ENCODE measurements around the gene PDE3A.

Gene PDE3A

DNA sequence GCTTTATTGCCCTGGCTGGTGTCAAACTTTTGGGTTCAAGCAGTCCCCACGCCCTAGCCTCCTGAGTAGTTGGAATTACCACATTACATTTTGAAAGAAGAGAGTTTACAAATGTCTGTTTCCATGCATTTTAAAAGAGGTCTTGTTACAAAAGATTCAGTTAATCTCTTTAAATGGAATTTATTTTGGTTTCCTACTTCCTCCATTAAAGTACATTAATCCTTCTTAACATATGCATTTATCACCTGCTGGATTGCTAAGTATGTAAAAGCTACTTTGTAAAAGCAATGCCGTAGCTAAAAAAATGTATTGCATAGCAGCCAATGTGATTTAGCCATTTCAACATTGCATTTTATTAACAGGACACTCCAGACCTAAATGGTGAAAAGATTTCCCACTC is 80.4 kb downstream of the PDE3A start:
- Histone ChIP-seq H3K27ac (no peak overlapping the region; the same call in 1 of the 2 replicates), H3K9me3 (ENCODE audit: low read depth, low read length) (no peaks in the 10 kb centered on the region), H3K36me3 (ENCODE audit: insufficient read depth, low read length) (no peaks in the 10 kb centered on the region), H3K9ac (ENCODE audit: insufficient read length) (no peak overlapping the region), H3K4me3 (no peak overlapping the region)
- TF ChIP-seq POLR2AphosphoS5 (IDR thresholded peaks at IDR 0.05; ENCODE audit: borderline replicate concordance, low read depth, low read length), result no peak
- DNase-seq (ENCODE audit: low read depth, low spot score), result no peak

DNA sequence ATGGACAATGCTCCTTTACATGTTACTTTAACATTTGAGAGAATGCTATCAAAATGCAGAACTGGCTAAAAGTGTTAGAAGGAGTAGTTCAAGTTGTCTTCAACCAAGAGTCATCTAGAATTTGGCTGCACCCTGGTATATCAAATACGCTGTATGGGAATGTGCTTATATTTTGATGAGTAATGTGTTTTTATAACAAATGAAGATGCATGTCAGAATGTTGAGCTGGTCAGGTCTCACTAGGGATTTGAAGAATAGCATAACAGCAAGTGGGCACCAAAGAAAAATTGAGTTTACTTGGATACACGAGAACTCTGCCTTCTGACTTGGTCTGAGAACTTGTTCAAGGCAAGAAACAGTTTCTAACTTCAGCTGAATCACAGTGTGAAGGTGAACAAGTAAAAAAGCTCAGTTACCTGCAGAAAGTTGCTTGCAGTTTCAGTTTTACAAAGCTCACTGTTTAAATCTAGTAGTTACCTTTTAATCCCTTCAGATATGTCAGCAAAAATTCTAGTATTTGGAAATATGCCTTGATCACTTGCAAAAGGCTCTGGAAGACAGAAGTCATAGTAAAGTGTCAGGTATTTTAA is 82.3 kb downstream of the PDE3A start:
- no peak for TF ChIP-seq FOXP2 (optimal IDR thresholded peaks at IDR 0.05; ENCODE audit: control extremely low read depth, extremely low read length, insufficient read depth)
- no peak for TF ChIP-seq POLR2AphosphoS5 (IDR thresholded peaks at IDR 0.05; ENCODE audit: borderline replicate concordance, low read depth, low read length)
- no peak for TF ChIP-seq EZH2 (IDR thresholded peaks at IDR 0.05)
- Histone ChIP-seq H3K9ac (ENCODE audit: insufficient read length) (no peak overlapping the region), H3K27ac (no peak overlapping the region), H3K36me3 (ENCODE audit: insufficient read depth, low read length) (no peaks in the 10 kb centered on the region), H3K4me3 (no peak overlapping the region), H3K9me3 (ENCODE audit: low read depth, low read length) (no peaks in the 10 kb centered on the region)
- DNase-seq (ENCODE audit: low read depth, low spot score), result no peak

DNA sequence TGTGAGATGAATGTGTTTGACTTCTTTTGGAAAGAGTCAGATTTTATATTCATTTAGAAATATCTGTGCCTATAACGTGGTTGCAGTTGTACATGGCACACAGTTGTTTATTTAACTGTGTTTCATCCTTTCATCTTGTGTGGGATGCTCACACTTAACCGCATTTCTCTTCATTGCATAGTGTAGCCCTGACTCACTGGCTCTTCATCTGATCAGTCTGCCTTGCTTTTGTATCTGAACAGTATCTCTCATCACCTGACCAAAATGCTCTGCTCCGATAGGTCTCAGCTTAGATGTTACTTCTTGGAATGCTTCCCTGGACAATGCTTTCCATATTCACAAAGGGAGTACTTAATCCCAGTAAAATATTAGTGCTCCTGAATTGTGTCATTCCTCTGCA is 83.4 kb downstream of the PDE3A start:
- DNase-seq (ENCODE audit: low read depth, low spot score), result no peak
- H3K4me3 ChIP-seq, result no peak overlapping the region
- no peak for TF ChIP-seq FOXP2 (optimal IDR thresholded peaks at IDR 0.05; ENCODE audit: control extremely low read depth, extremely low read length, insufficient read depth)
- no peak for TF ChIP-seq POLR2AphosphoS5 (IDR thresholded peaks at IDR 0.05; ENCODE audit: borderline replicate concordance, low read depth, low read length)
- no peak for TF ChIP-seq EZH2 (IDR thresholded peaks at IDR 0.05)
- H3K36me3 ChIP-seq (ENCODE audit: insufficient read depth, low read length), result no peaks in the 10 kb centered on the region
- H3K9ac ChIP-seq (ENCODE audit: insufficient read length), result no peak overlapping the region
- no peaks in the 10 kb centered on the region for H3K9me3 ChIP-seq (ENCODE audit: low read depth, low read length)
- no peak overlapping the region for H3K27ac ChIP-seq

DNA sequence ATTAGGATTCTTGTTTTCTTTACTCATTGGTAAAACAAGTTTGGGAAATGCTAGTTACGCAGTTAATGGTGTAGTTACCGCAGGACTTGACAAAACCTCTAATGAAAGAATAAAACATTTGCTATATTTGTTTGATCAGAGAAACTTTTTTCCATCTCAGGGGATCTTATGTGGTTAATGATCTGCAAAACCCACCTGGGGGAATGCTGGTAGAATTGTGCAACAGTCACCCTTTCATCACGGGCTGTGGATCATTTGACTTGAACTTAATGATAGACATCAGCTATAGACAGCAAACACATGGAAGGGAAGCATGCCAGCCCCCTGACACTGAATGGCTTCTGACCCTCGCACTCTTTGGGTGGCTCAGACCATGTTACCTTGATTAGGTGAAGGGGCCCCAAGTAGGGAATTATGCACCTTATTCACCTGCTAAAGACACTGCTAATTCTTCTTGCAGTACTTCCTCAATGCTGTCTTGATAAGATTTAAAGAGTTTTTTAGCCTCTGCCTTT is 84.2 kb downstream of the PDE3A start:
- no peak overlapping the region for H3K4me3 ChIP-seq
- no peak overlapping the region for H3K9ac ChIP-seq (ENCODE audit: insufficient read length)
- H3K36me3 ChIP-seq (ENCODE audit: insufficient read depth, low read length), result no peaks in the 10 kb centered on the region
- H3K9me3 ChIP-seq (ENCODE audit: low read depth, low read length), result no peaks in the 10 kb centered on the region
- DNase-seq (ENCODE audit: low read depth, low spot score), result no peak
- TF ChIP-seq POLR2AphosphoS5 (IDR thresholded peaks at IDR 0.05; ENCODE audit: borderline replicate concordance, low read depth, low read length) (no peak), FOXP2 (optimal IDR thresholded peaks at IDR 0.05; ENCODE audit: control extremely low read depth, extremely low read length, insufficient read depth) (no peak), EZH2 (IDR thresholded peaks at IDR 0.05) (no peak)
- H3K27ac ChIP-seq, result no peak overlapping the region

DNA sequence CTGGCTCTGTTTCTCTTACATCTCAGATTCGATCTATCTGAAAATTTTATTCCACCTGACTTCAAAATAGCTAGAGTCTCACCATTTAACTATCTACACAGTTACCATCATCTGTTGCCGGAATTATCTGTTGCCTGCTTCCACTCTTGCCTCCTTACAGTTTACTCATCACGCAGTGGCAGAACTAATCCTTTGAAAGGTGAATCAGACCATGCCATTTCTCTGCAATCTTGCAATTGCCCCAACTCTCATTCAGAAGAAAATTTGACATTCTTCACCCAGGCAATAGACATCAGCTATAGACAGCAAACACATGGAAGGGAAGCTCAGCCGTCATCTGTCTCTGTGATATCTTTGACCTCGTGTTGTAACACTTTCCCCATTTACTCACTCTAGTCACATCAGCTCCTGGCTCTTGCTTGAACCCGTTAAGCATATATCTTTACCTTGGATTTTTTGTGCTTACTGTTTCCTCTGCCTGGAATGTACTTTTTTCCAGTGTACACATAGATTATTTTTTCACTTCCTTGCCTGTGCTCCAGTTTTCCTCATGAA is 85.5 kb downstream of the PDE3A start:
- TF ChIP-seq POLR2AphosphoS5 (IDR thresholded peaks at IDR 0.05; ENCODE audit: borderline replicate concordance, low read depth, low read length) (no peak), FOXP2 (optimal IDR thresholded peaks at IDR 0.05; ENCODE audit: control extremely low read depth, extremely low read length, insufficient read depth) (no peak), EZH2 (IDR thresholded peaks at IDR 0.05) (no peak)
- H3K36me3 ChIP-seq (ENCODE audit: insufficient read depth, low read length), result no peaks in the 10 kb centered on the region
- H3K27ac ChIP-seq, result no peak overlapping the region
- no peaks in the 10 kb centered on the region for H3K9me3 ChIP-seq (ENCODE audit: low read depth, low read length)
- no peak overlapping the region for H3K9ac ChIP-seq (ENCODE audit: insufficient read length)
- H3K4me3 ChIP-seq, result no peak overlapping the region
- no peak for DNase-seq (ENCODE audit: low read depth, low spot score)

DNA sequence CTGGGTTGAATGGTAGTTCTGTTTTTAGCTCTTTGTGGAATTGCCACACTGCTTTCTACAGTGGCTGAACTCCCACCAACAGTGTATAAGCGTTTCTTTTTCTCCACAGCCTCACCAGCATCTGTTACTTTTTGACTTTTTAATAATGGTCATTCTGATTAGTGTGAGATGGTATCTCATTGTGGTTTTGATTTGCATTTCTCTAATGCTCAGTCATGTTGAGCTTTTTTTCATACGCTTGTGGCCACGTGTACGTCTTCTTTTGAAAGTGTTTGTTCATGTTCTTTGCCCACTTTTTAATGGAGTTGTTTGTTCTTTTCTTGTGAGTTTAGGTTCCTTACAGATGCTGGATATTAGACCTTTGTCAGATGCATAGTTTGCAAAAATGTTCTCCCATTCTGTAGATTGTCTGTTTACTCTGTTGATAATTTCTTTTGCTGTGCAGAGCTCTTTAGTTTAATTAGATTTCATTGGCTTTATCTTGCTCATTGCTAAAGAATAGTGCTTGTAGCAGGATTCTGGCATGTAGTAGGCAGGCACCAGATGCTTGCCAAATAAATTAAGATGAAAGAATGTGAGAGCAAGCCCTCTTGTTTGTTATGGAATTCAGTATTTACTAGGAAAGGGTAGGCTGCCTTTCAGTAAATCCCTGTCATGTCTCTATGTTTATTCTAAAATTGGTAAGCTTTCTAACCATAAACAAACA is 86.8 kb downstream of the PDE3A start:
- Histone ChIP-seq H3K36me3 (ENCODE audit: insufficient read depth, low read length) (no peaks in the 10 kb centered on the region), H3K27ac (no peak overlapping the region), H3K9me3 (ENCODE audit: low read depth, low read length) (no peaks in the 10 kb centered on the region), H3K4me3 (no peak overlapping the region), H3K9ac (ENCODE audit: insufficient read length) (no peak overlapping the region)
- no peak for TF ChIP-seq POLR2AphosphoS5 (IDR thresholded peaks at IDR 0.05; ENCODE audit: borderline replicate concordance, low read depth, low read length)
- TF ChIP-seq EZH2 (IDR thresholded peaks at IDR 0.05), result no peak
- no peak for TF ChIP-seq FOXP2 (optimal IDR thresholded peaks at IDR 0.05; ENCODE audit: control extremely low read depth, extremely low read length, insufficient read depth)
- DNase-seq (ENCODE audit: low read depth, low spot score), result no peak

DNA sequence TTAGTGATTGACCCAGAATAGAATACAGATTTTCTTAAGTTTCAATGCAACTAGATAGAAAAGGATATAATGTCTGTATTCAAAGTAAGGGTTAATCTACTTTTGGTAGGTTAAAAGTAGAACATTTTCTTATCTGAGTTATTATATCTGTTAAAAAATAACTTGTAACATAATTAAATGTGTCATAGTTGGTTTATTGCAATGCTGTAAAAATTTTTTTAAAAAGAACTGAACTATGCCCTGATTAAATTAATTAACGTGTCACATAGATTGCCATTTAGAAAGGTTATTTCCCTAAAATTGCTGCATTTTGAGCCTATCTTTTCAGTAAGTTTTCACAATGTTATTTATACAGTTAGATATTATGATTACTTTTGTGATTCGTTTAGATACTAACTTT is 89.2 kb downstream of the PDE3A start:
- Histone ChIP-seq H3K36me3 (ENCODE audit: insufficient read depth, low read length) (no peaks in the 10 kb centered on the region), H3K27ac (no peak overlapping the region), H3K4me3 (no peak overlapping the region), H3K9me3 (ENCODE audit: low read depth, low read length) (no peaks in the 10 kb centered on the region), H3K9ac (ENCODE audit: insufficient read length) (no peak overlapping the region)
- TF ChIP-seq EZH2 (IDR thresholded peaks at IDR 0.05) (no peak), FOXP2 (optimal IDR thresholded peaks at IDR 0.05; ENCODE audit: control extremely low read depth, extremely low read length, insufficient read depth) (no peak), POLR2AphosphoS5 (IDR thresholded peaks at IDR 0.05; ENCODE audit: borderline replicate concordance, low read depth, low read length) (no peak)
- no peak for DNase-seq (ENCODE audit: low read depth, low spot score)

DNA sequence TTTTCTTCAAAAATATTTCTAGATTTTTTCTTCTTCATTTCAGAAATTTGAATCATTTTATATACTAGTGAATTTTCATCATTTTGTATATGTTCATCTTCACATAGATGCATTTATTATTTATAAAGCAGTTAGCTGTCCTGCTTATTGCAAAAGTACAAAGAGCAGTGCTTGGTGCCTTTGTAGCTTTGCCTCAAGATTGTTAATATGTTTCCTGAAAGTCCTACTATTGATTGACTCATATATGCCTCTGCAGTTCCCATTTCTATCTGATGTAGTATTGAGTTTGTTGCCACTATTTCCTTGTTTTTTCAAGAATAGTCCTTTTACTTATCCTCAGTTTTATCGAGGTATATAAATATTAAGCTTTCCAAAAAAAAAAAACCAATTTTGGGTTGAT is 89.7 kb downstream of the PDE3A start:
- Histone ChIP-seq H3K4me3 (no peak overlapping the region), H3K36me3 (ENCODE audit: insufficient read depth, low read length) (no peaks in the 10 kb centered on the region), H3K27ac (no peak overlapping the region), H3K9me3 (ENCODE audit: low read depth, low read length) (no peaks in the 10 kb centered on the region), H3K9ac (ENCODE audit: insufficient read length) (no peak overlapping the region)
- TF ChIP-seq FOXP2 (optimal IDR thresholded peaks at IDR 0.05; ENCODE audit: control extremely low read depth, extremely low read length, insufficient read depth), result no peak
- TF ChIP-seq EZH2 (IDR thresholded peaks at IDR 0.05), result no peak
- no peak for TF ChIP-seq POLR2AphosphoS5 (IDR thresholded peaks at IDR 0.05; ENCODE audit: borderline replicate concordance, low read depth, low read length)
- DNase-seq (ENCODE audit: low read depth, low spot score), result no peak

Data from SK-N-MC (cell line).